ENCODE results near the gene ACTN3. TPM values are rescaled to one million over a fixed set of nuclear protein-coding genes. Genes with fewer than 3 reads are reported as not detected.

The ACTN3 gene
- total RNA-seq, 2 experiments from 2014 or later: 0.14 to 0.22 TPM

DNA sequence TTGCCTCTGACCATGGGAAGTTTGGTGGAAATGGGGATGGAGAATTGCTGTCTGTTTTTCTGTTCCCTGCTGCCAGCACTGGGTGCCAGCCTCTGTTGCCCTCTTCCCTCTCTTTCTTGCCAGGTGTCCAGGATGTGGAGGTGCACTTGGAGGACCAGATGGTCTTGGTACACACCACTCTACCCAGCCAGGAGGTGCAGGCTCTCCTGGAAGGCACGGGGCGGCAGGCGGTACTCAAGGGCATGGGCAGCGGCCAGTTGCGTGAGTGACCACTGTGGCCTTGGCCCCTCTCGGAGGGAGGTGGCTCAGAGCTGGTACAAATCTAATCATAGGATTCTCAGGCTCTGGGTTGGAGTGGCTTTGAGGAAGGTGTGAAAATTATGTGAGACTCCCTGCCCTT, 52.3 kb downstream of the ACTN3 start:
- Mint-ChIP-seq H3K36me3 (ENCODE audit: low read depth) (peaks cover 17% of the 10 kb centered on the region), H3K4me1 (ENCODE audit: low read depth) (peaks cover 12% of the 10 kb centered on the region), H3K27me3 (no peaks in the 10 kb centered on the region), H3K4me3 (no peak overlapping the region), H3K9me3 (no peaks in the 10 kb centered on the region), H3K27ac (no peak overlapping the region)
- H3K4me1 ChIP-seq (ENCODE audit: insufficient read depth, low read length): peaks cover 19% of the 10 kb centered on the region
- no peaks in the 10 kb centered on the region for H3K27me3 ChIP-seq (ENCODE audit: control insufficient read depth in 1 of 2, insufficient read depth in 2 of 2, low read length in 2 of 2)
- no peak for DNase-seq
- no peak for TF ChIP-seq CTCF (IDR thresholded peaks at IDR 0.05)
- CTCF ChIA-PET: no interaction called here
- no peak overlapping the region for H3K27ac ChIP-seq (ENCODE audit: low read depth in 1 of 2, low read length in 2 of 2)
- POLR2A ChIA-PET: interaction anchor here (1.3 kb wide), 1 partner anchor 20 kb away, joined by 4 read pairs; no protein-coding TSS in a partner anchor
- peaks cover 27% of the 10 kb centered on the region for H3K36me3 ChIP-seq (ENCODE audit: insufficient read depth, low read length)
- no peaks in the 10 kb centered on the region for H3K9me3 ChIP-seq (ENCODE audit: control insufficient read depth in 1 of 2, insufficient read depth in 1 of 2, low read length in 2 of 2)
- intact Hi-C loops (cut with DNase I, micrococcal nuclease): no loop called here
- H3K4me3 ChIP-seq (ENCODE audit: low read length): no peak overlapping the region
- no peak for ATAC-seq (ENCODE audit: poor library complexity)

DNA sequence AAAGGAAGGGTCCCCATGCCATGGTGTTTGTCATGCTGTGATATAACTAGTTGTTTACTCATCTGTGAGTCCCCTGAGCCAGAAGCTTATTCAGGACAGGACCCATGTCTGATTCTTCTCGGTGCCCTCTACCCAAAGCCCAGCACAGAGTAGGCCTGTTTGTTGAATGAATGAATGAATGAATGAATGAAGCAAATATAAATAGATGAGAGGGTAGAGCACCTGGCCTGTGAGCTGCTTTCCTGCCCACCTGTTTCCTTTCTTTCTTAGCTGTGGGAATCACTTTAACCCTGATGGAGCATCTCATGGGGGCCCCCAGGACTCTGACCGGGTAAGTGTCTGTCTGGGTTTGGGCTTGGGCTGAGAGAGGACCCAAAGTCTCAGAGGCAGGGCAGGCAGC, 53.5 kb downstream of the ACTN3 start:
- peaks cover 24% of the 10 kb centered on the region for H3K36me3 Mint-ChIP-seq (ENCODE audit: low read depth)
- Histone ChIP-seq H3K4me1 (ENCODE audit: insufficient read depth, low read length) (peaks cover 8% of the 10 kb centered on the region), H3K4me3 (ENCODE audit: low read length) (no peak overlapping the region), H3K27me3 (ENCODE audit: control insufficient read depth in 1 of 2, insufficient read depth in 2 of 2, low read length in 2 of 2) (no peaks in the 10 kb centered on the region), H3K9me3 (ENCODE audit: control insufficient read depth in 1 of 2, insufficient read depth in 1 of 2, low read length in 2 of 2) (no peaks in the 10 kb centered on the region), H3K27ac (ENCODE audit: low read depth in 1 of 2, low read length in 2 of 2) (no peak overlapping the region), H3K36me3 (ENCODE audit: insufficient read depth, low read length) (peaks cover 39% of the 10 kb centered on the region)
- no peak overlapping the region for H3K4me3 Mint-ChIP-seq
- POLR2A ChIA-PET: interaction anchor here (1.3 kb wide), 1 partner anchor 19 kb away, joined by 4 read pairs; no protein-coding TSS in a partner anchor
- no peak overlapping the region for H3K27ac Mint-ChIP-seq
- H3K9me3 Mint-ChIP-seq: no peaks in the 10 kb centered on the region
- intact Hi-C loops (cut with DNase I, micrococcal nuclease): no loop called here
- H3K27me3 Mint-ChIP-seq: no peaks in the 10 kb centered on the region
- DNase-seq (no peak), ATAC-seq (ENCODE audit: poor library complexity) (no peak)
- no peak for TF ChIP-seq CTCF (IDR thresholded peaks at IDR 0.05)
- CTCF ChIA-PET: no interaction called here
- H3K4me1 Mint-ChIP-seq (ENCODE audit: low read depth): peaks cover 6% of the 10 kb centered on the region

- Histone ChIP-seq H3K27ac (ENCODE audit: low read depth in 1 of 2, low read length in 2 of 2) (no peak overlapping the region), H3K4me1 (ENCODE audit: insufficient read depth, low read length) (peaks cover 2% of the 10 kb centered on the region), H3K27me3 (ENCODE audit: control insufficient read depth in 1 of 2, insufficient read depth in 2 of 2, low read length in 2 of 2) (no peaks in the 10 kb centered on the region), H3K36me3 (ENCODE audit: insufficient read depth, low read length) (peaks cover 43% of the 10 kb centered on the region), H3K4me3 (ENCODE audit: low read length) (no peak overlapping the region), H3K9me3 (ENCODE audit: control insufficient read depth in 1 of 2, insufficient read depth in 1 of 2, low read length in 2 of 2) (no peaks in the 10 kb centered on the region)
- H3K9me3 Mint-ChIP-seq: no peaks in the 10 kb centered on the region
- no peaks in the 10 kb centered on the region for H3K27me3 Mint-ChIP-seq
- peaks cover 1% of the 10 kb centered on the region for H3K4me1 Mint-ChIP-seq (ENCODE audit: low read depth)
- H3K4me3 Mint-ChIP-seq: no peak overlapping the region
- TF ChIP-seq CTCF (IDR thresholded peaks at IDR 0.05): no peak
- ChIA-PET POLR2A (no interaction called here), CTCF (no interaction called here)
- no peak for ATAC-seq (ENCODE audit: poor library complexity)
- H3K36me3 Mint-ChIP-seq (ENCODE audit: low read depth): peaks cover 24% of the 10 kb centered on the region
- intact Hi-C loops (cut with DNase I, micrococcal nuclease): no loop called here
- no peak overlapping the region for H3K27ac Mint-ChIP-seq
- no peak for DNase-seq
Measured at GRCh38 chr11:66600631-66601233, 54.0 kb downstream of the ACTN3 start.

Measured in CD4-positive, alpha-beta T cell (primary cell).